ENCODE results near the gene ZGRF1.

The ZGRF1 gene

GRCh38 chr4:112594993-112595392 lies 41.7 kb downstream of the ZGRF1 start:
- TF ChIP-seq CTCF (IDR thresholded peaks at IDR 0.05; ENCODE audit: low read depth, low read length, poor library complexity, severe bottlenecking): no peak
- TF ChIP-seq EZH2phosphoT487 (IDR thresholded peaks at IDR 0.05; ENCODE audit: borderline replicate concordance, low read length): no peak
- Histone ChIP-seq H3K9me3 (ENCODE audit: control insufficient read depth, insufficient read depth, low read length) (no peaks in the 10 kb centered on the region), H3K9me2 (replicated peaks; ENCODE audit: control insufficient read depth, low read length) (no peaks in the 10 kb centered on the region), H3K27ac (ENCODE audit: low read depth, low read length) (no peak overlapping the region), H3K4me2 (ENCODE audit: low read length) (no peak overlapping the region), H3K4me1 (ENCODE audit: control insufficient read depth, low read length) (no peaks in the 10 kb centered on the region), H3K4me3 (ENCODE audit: low read length) (no peak overlapping the region), H3K27me3 (ENCODE audit: control insufficient read depth, low read length) (no peaks in the 10 kb centered on the region), H3F3A (ENCODE audit: control insufficient read depth, insufficient read depth) (no peaks in the 10 kb centered on the region), H3K79me2 (ENCODE audit: control insufficient read depth, low read length) (no peaks in the 10 kb centered on the region), H3K36me3 (ENCODE audit: control insufficient read depth, low read length) (peaks cover 1% of the 10 kb centered on the region; the same call in 1 of the 2 replicates), H4K20me1 (ENCODE audit: control insufficient read depth, insufficient read depth, low read depth, low read length) (no peaks in the 10 kb centered on the region)

GRCh38 chr4:112593438-112594133 lies 43.1 kb downstream of the ZGRF1 start:
- Histone ChIP-seq H3K79me2 (ENCODE audit: control insufficient read depth, low read length) (no peaks in the 10 kb centered on the region), H3K36me3 (ENCODE audit: control insufficient read depth, low read length) (peaks cover 3% of the 10 kb centered on the region; the same call in 1 of the 2 replicates), H3K4me2 (ENCODE audit: low read length) (no peak overlapping the region), H3K27me3 (ENCODE audit: control insufficient read depth, low read length) (no peaks in the 10 kb centered on the region), H3K9me3 (ENCODE audit: control insufficient read depth, insufficient read depth, low read length) (no peaks in the 10 kb centered on the region), H3K4me3 (ENCODE audit: low read length) (no peak overlapping the region), H3K4me1 (ENCODE audit: control insufficient read depth, low read length) (no peaks in the 10 kb centered on the region), H3K27ac (ENCODE audit: low read depth, low read length) (no peak overlapping the region), H3F3A (ENCODE audit: control insufficient read depth, insufficient read depth) (no peaks in the 10 kb centered on the region), H3K9me2 (replicated peaks; ENCODE audit: control insufficient read depth, low read length) (no peaks in the 10 kb centered on the region), H4K20me1 (ENCODE audit: control insufficient read depth, insufficient read depth, low read depth, low read length) (no peaks in the 10 kb centered on the region)
- TF ChIP-seq CTCF (IDR thresholded peaks at IDR 0.05; ENCODE audit: low read depth, low read length, poor library complexity, severe bottlenecking) (no peak), EZH2phosphoT487 (IDR thresholded peaks at IDR 0.05; ENCODE audit: borderline replicate concordance, low read length) (no peak)

- H3K4me2 ChIP-seq (ENCODE audit: low read length): no peak overlapping the region
- no peaks in the 10 kb centered on the region for H3F3A ChIP-seq (ENCODE audit: control insufficient read depth, insufficient read depth)
- H3K79me2 ChIP-seq (ENCODE audit: control insufficient read depth, low read length): no peaks in the 10 kb centered on the region
- no peak overlapping the region for H3K4me3 ChIP-seq (ENCODE audit: low read length)
- no peak overlapping the region for H3K27ac ChIP-seq (ENCODE audit: low read depth, low read length)
- H3K27me3 ChIP-seq (ENCODE audit: control insufficient read depth, low read length): no peaks in the 10 kb centered on the region
- H3K36me3 ChIP-seq (ENCODE audit: control insufficient read depth, low read length): peaks cover 6% of the 10 kb centered on the region; the same call in 1 of the 2 replicates
- H4K20me1 ChIP-seq (ENCODE audit: control insufficient read depth, insufficient read depth, low read depth, low read length): no peaks in the 10 kb centered on the region
- H3K4me1 ChIP-seq (ENCODE audit: control insufficient read depth, low read length): no peaks in the 10 kb centered on the region
- H3K9me2 ChIP-seq (replicated peaks; ENCODE audit: control insufficient read depth, low read length): no peaks in the 10 kb centered on the region
- H3K9me3 ChIP-seq (ENCODE audit: control insufficient read depth, insufficient read depth, low read length): no peaks in the 10 kb centered on the region
- TF ChIP-seq EZH2phosphoT487 (IDR thresholded peaks at IDR 0.05; ENCODE audit: borderline replicate concordance, low read length) (no peak), CTCF (IDR thresholded peaks at IDR 0.05; ENCODE audit: low read depth, low read length, poor library complexity, severe bottlenecking) (no peak)
These were observed 44.0 kb downstream of the ZGRF1 start for GRCh38 chr4:112592717-112593116.
